Mononuclear cell (primary cell): ENCODE data around the gene NCKAP5. TPM values are rescaled to one million over a fixed set of nuclear protein-coding genes. Genes with fewer than 3 reads are reported as not detected.

Source experiments
- H3K27me3 ChIP-seq: 2 replicates; pipeline ENCODE4 v1.6.0; 2011; ENCODE audit warnings: low read length, control low read depth; ENCODE audit not compliant: insufficient read depth
- H3K4me1 ChIP-seq: 2 replicates; pipeline ENCODE4 v1.5.1; 2011; ENCODE audit warnings: mild to moderate bottlenecking, low read length, control low read depth; ENCODE audit not compliant: insufficient read depth
- H3K4me3 ChIP-seq: 2 replicates; pipeline ENCODE4 v1.5.1; 2011; ENCODE audit warnings: mild to moderate bottlenecking, low read length, moderate library complexity
- H3K9me3 ChIP-seq: 2 replicates; pipeline ENCODE4 v1.5.1; 2011; ENCODE audit warnings: low read depth, mild to moderate bottlenecking, control low read depth, low read length
- total RNA-seq: library from RNA; depleted of rRNA; stranded (reverse); fragments of >200 nt; gene quantifications from one replicate; pipeline ENCODE4 v1.2.3, GENCODE V29; 2012

The NCKAP5 gene
- total RNA-seq, 1 donor: under 0.01 TPM

DNA sequence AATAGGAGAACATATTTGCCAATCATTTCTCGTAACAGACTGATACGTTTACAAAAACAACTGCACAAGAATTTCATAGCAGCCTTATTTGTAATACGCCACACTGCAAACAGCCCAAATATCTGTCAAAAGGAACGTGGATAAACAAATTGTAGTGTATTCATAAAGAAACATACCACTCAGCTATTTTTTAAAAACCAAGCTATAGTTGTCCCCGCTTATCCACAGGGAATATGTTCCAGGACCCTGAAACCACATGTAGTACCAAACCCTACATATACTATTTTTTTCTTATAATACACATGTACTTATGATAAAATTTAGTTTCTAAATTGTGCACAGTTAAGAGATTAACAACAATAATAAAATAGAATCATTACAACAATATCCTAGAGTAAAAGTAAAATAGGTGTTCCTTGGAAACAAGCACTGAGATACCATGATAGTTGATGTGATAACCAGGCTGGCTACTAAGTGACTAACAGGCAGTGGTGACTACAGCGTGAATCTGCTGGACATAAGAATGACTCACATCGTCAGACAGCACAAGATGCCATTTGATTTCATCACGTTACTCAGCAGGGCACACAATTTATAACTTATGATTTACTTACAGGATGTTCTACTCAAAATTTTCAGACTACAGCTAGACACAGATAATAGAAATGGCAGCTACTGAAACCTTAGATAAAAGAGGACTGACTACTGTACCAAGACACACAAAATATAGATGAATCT, 367.4 kb downstream of the NCKAP5 start:
- H3K9me3 ChIP-seq: peaks cover 6% of the 10 kb centered on the region
- H3K27me3 ChIP-seq: no peaks in the 10 kb centered on the region
- no peak overlapping the region for H3K4me3 ChIP-seq
- no peaks in the 10 kb centered on the region for H3K4me1 ChIP-seq

DNA sequence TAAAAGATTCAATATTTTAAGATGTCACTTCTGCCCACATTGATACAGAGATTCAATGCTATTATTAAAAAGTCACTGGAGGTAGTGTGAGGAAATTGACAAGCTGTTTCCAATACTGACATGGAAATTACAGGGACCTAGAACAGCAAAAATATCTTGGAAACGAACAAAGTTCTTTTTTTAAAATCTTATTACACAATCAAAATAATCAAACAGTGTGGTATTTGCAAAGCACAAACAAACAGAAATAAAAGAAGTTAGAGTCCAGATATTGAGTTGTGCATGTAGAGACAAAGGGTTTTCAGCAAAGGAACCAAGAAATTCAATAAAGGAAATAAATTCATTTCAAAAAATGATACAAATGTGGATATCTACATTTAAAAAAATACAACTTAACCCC, 369.6 kb downstream of the NCKAP5 start:
- Histone ChIP-seq H3K9me3 (peaks cover 6% of the 10 kb centered on the region), H3K4me1 (no peaks in the 10 kb centered on the region), H3K27me3 (no peaks in the 10 kb centered on the region), H3K4me3 (no peak overlapping the region)

DNA sequence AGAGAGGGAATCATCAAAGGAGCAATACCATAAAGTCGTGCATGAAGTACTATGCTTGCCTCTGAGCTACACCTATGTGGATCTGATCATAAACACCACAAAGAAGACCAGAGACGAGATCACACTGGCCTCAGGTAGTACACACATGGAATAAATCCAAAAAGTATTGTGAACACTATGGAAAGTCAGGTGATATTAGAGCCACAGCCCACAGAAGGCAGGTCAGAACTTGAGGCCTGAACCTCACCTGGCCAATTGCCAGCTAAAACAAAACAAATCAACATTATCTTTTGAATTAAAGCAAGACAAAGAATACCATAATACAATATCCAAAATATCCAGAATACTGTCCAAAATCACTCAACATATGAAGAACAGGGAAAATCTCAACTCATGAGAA, 371.1 kb downstream of the NCKAP5 start:
- Histone ChIP-seq H3K4me3 (no peak overlapping the region), H3K4me1 (no peaks in the 10 kb centered on the region), H3K9me3 (peaks cover 6% of the 10 kb centered on the region), H3K27me3 (no peaks in the 10 kb centered on the region)

DNA sequence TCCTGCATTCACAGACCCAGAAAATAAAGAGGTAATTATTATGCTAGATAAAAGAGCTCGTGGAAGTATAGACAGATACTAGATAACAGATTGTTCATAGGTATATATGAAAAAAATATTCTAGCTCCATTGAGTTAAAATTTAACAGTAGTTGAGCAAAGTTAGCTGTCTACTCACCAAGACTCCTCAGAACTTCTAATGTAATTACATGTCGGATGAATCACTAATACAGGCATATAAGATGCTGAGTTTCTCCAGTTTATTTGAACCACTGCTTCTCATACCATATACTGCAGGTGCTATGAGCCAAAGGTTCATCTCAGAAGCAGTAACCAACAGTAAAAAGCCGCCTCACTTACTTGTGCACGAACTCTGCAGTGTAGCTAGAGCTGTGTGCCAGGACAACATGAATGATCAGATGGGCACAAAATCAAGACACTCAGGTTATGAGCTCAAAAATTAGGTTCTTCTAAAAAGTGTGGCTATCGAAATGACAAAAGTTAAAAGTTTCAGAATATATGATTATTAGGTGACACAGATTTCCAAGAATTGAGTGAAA, 373.4 kb downstream of the NCKAP5 start:
- H3K4me1 ChIP-seq: no peaks in the 10 kb centered on the region
- H3K27me3 ChIP-seq: no peaks in the 10 kb centered on the region
- H3K4me3 ChIP-seq: no peak overlapping the region
- H3K9me3 ChIP-seq: no peaks in the 10 kb centered on the region

DNA sequence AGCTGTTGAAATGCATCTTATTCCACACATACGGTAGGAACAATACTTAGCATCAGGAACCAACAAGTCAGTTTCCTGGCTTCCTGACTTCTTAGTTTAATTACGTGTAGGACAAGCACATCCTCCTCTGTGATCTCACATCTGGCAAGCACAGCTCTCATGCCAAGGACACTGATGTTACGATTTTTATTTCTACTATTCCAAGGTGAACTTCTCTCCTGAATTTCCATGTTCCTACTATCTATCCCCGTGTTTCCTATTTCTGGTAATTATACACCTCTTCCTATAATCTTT, 374.0 kb downstream of the NCKAP5 start:
- H3K9me3 ChIP-seq: no peaks in the 10 kb centered on the region
- H3K4me1 ChIP-seq: no peaks in the 10 kb centered on the region

DNA sequence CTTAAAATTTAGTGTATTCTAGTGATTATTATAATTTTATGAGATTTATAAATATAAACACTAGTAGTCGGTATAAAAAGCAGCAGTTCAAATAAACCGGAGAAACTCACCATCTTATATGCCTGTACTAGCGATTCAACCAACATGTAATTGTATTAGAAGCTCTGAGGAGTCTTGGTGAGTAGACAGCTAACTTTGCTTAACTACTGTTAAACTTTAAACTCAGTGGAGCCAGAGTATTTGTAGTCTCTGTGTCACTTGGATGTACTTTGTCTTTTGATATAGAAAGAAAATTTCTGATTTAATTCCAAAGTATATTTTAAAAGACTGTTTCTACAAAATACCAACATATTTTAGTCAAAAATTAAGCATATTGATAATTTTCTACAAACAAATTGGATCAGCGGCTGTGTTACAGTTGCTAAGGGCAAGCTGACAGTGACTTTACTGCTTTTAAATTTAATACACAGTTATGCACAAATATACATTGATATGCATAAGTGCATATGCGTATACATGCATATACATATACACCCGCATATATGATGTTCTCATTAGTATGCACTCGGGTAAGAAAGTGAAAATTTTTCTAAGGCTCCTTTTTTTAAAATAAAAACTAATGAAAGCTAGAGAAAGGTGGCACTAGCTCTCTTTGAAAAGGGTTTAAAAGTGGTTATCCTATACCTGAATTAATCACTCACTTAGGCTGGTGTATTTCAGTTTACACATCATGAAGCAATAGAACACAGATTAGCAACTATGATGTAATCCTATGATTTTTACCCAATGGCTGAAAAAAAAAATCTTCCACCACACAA, 374.5 kb downstream of the NCKAP5 start:
- H3K27me3 ChIP-seq: no peaks in the 10 kb centered on the region
- no peaks in the 10 kb centered on the region for H3K4me1 ChIP-seq
- no peaks in the 10 kb centered on the region for H3K9me3 ChIP-seq
- no peak overlapping the region for H3K4me3 ChIP-seq

More for the DNA sequence above, 374.0 kb downstream of the NCKAP5 start:
- H3K27me3 ChIP-seq: no peaks in the 10 kb centered on the region
- no peak overlapping the region for H3K4me3 ChIP-seq

DNA sequence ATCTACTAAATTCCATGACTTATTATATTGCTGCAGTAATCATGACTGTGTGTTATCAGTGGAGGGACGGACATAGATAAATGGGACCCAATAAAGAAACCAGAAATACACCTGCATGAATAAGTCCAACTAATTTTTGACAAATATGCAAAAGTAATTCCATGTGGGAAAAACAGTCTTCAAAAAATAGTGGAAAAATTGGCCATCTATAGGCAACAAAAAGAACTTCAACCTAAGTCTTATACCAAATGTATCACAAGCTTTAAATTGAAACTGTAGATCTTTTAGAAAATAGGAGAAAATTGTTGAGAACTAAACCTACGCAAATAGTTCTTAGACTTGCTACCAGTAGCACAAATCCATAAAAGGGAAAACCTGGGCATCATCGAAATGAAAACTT, 376.2 kb downstream of the NCKAP5 start:
- no peaks in the 10 kb centered on the region for H3K9me3 ChIP-seq
- H3K27me3 ChIP-seq: no peaks in the 10 kb centered on the region
- H3K4me1 ChIP-seq: no peaks in the 10 kb centered on the region
- no peak overlapping the region for H3K4me3 ChIP-seq

DNA sequence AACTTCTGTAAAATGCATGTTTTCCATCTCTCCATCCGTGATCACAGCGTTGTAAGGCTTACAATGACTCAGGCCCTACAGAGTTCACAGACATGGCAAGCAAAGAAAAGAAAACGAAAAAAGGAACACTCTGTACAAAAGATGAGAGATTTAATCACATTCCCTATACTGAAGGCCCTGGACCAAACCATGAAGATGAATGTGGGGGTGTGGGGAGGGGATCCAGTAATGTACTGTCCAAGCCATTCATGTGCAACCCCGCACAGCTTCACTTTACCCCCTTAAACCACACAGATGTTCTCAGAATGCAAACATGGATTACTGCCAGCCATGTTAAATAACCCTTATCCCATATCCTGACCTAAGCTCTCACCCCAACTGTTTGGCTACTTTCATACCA, 391.1 kb downstream of the NCKAP5 start:
- Histone ChIP-seq H3K9me3 (no peaks in the 10 kb centered on the region), H3K27me3 (no peaks in the 10 kb centered on the region), H3K4me1 (no peaks in the 10 kb centered on the region), H3K4me3 (no peak overlapping the region)

DNA sequence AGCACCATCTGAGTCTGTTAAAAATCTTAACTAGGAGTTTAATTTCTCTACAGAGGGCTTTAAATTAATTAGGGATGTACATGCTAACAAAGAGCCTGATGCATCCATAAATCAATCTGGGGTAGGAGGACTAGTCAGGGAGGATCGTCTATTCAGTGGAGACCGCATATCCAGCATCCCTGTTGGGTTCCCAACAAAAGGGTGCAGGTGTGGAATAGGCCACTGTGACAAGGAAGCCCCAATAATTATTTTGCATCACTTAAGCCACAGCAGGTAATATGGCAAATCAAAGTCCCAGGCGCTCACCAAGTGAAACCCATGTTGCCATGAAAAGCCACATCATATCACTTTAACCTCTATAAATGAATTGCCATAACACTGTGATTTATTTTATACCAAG, 392.3 kb downstream of the NCKAP5 start:
- no peak overlapping the region for H3K4me3 ChIP-seq
- no peaks in the 10 kb centered on the region for H3K4me1 ChIP-seq
- no peaks in the 10 kb centered on the region for H3K27me3 ChIP-seq
- H3K9me3 ChIP-seq: no peaks in the 10 kb centered on the region

DNA sequence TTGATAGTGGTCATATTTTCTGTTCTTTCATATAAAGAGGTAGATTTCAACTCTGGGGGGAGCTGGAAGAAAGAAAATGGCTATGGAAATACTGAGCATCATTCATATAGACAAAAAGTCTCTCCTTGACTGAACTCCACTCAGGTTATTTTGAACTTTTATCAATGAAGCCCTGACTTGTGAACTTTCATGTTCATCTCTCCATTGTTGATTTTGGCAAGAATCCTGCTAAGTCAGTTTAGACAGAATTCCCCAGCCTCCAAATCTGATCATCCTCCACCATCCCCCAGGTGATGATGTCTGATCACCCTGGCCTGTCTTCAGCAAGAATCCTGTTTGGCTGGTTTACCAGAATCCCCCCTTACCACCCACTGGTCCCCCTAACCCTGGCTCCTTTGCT, 395.0 kb downstream of the NCKAP5 start:
- Histone ChIP-seq H3K27me3 (no peaks in the 10 kb centered on the region), H3K4me1 (no peaks in the 10 kb centered on the region), H3K4me3 (no peak overlapping the region), H3K9me3 (no peaks in the 10 kb centered on the region)

DNA sequence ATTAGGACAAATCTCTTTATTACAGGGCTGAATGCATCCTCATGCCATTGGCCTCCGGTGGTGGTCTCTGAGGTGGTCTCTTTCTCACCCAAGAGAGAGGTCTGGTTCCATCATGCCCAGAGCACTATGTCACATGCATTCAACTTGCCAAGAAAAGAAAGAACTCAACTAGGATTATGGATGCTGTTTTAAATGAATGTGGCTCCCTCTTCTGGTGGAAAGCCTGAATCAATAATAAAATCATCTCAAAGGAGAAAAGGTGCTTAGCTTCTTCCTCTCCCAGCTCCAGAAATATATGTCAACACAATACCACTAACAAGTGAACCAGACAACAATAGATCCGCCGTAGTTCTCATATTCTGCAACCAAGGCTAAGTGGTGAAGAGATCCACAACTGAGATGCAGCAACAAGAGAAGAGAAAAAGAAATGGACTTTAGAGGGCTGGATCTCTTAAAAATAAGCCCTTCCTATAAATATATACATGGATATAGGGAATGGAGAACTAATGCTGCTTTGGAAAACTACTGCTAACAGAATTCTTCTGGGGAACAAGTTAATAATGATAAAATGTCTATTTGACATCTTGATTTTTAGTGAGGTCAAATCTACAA, 396.8 kb downstream of the NCKAP5 start:
- H3K4me3 ChIP-seq: no peak overlapping the region
- H3K4me1 ChIP-seq: no peaks in the 10 kb centered on the region
- no peaks in the 10 kb centered on the region for H3K9me3 ChIP-seq
- H3K27me3 ChIP-seq: no peaks in the 10 kb centered on the region

DNA sequence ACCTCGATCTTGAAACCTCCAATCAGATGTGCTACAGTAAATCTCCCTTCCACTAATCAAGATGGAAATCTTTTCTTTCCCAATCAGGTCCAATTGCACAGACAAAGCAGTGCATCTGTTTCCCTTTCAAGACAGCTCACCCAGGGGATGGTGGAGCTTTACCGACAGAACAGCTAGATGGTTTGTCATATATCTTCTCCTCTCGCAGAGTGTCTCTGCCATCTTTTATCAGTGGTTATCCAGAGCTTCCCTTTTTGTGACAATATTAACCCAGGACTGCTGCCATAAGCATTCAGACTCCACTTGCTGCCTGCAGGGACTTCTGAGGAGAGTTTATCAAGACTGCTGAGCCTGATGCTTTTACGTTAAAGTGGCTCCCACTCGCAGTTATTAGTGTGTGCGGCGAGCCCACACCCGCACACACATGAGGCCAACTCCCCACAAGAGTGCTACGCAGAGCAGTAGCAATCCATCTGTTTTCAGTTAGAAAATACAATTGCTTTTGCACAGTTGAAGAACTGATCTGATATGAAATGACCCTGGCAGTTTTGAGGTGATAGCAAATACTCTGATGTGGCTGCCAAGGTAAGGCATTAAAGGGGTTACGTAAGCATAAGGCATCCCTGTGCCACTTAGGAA, 398.9 kb downstream of the NCKAP5 start:
- Histone ChIP-seq H3K4me1 (no peaks in the 10 kb centered on the region), H3K4me3 (no peak overlapping the region), H3K9me3 (no peaks in the 10 kb centered on the region), H3K27me3 (no peaks in the 10 kb centered on the region)

DNA sequence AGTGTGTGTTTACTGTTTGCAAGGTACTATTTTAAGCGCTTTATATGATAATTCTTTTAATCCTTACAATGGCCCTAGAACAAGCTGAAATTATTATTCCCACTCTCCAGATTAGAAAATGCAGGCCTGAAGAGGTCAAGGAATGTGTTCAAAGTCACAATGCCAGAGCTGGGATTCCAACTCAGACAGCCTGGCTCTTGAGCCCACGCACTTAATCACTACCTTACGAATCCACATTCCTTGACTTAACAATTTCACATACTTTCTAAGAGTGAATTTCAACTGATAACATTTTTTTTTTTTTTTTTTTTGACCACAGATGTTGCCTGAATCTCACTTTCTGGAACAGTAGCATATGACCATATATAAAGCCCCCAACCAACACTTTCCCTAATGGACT, 400.3 kb downstream of the NCKAP5 start:
- H3K9me3 ChIP-seq: no peaks in the 10 kb centered on the region
- no peak overlapping the region for H3K4me3 ChIP-seq
- no peaks in the 10 kb centered on the region for H3K27me3 ChIP-seq
- H3K4me1 ChIP-seq: no peaks in the 10 kb centered on the region

DNA sequence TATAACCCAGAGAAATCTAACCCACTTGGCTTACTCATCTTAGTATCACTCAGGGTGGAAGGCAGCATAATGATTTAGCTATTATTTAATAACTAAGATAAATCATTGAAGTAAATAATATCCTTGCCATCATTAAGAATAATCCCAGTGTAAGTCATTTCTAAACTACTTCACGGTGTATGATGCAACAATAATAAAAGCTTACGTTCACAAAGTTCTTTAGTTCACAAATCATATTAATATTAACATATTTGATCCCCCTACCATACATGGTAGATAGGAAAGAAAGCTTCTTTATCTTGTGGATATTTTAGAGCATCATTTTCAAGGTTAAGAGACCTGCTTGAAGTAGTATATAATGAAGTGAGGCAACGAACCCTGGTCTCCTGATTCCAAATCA, 401.0 kb downstream of the NCKAP5 start:
- Histone ChIP-seq H3K4me3 (no peak overlapping the region), H3K4me1 (no peaks in the 10 kb centered on the region), H3K9me3 (no peaks in the 10 kb centered on the region), H3K27me3 (no peaks in the 10 kb centered on the region)

DNA sequence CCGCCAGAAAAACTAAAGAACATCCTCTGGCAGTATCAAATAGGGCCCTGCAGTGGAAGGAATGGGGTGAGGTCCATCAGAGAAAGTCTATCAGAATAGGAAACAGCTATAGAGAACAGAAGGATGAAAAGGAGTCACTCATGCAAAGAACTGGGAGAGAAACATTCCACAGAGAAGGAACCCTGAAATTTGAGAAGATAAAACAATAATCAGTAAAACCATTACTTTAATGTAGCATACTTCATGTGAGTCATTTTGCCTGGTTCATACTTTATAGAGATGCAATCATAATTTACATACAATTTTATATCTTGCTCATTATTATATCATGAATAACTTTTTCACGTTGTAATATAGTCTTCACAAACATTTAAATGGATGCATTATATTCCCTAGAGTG, 402.2 kb downstream of the NCKAP5 start:
- no peak overlapping the region for H3K4me3 ChIP-seq
- H3K27me3 ChIP-seq: no peaks in the 10 kb centered on the region
- no peaks in the 10 kb centered on the region for H3K4me1 ChIP-seq
- no peaks in the 10 kb centered on the region for H3K9me3 ChIP-seq
